Esophagus muscularis mucosa (tissue), 4 donors: ENCODE data around the gene DENND2A. TPM values are rescaled to one million over a fixed set of nuclear protein-coding genes. Genes with fewer than 3 reads are reported as not detected.
"Not testable (repeated sequence)": the region's sequence is repeated elsewhere in the genome, so short reads cannot be mapped to it uniquely, and the experiment has no call there.

Experiments used
- DNase-seq: peaks from one replicate; pipeline ENCODE4 v3.0.0-alpha.2; 2017; ENCODE audit errors: extremely low spot score
- H3K27ac ChIP-seq, 4 donors: fragments of 200-600 bp; sonication (generic); replicated peaks in 1 of 4; 1 replicate in 3 of 4; 2 replicates in 1 of 4; pipeline ENCODE4 v1.5.1; 2016 to 2019; ENCODE audit warnings: mild to moderate bottlenecking in 1 of 4
- H3K27me3 ChIP-seq, 4 donors: fragments of 200-600 bp; sonication (generic); one replicate each; pipeline versions ENCODE4 v1.5.1 to v1.6.0; 2016 to 2019
- H3K36me3 ChIP-seq, 4 donors: fragments of 200-600 bp; sonication (generic); one replicate each; pipeline ENCODE4 v1.5.1; 2016 to 2019
- H3K4me1 ChIP-seq, 4 donors: fragments of 200-600 bp; sonication (generic); one replicate each; pipeline ENCODE4 v1.5.1; 2016 to 2019
- H3K4me3 ChIP-seq, 4 donors: fragments of 200-600 bp; sonication (generic); 1 replicate in 2 of 4; 2 replicates in 2 of 4; pipeline ENCODE4 v1.5.1; 2016 to 2019; ENCODE audit warnings: mild to moderate bottlenecking in 4 of 4, moderate library complexity in 1 of 4
- H3K9me3 ChIP-seq, 4 donors: fragments of 200-600 bp; sonication (generic); 1 replicate in 3 of 4; 2 replicates in 1 of 4; pipeline ENCODE4 v1.5.1; 2016 to 2019
- CTCF ChIP-seq, 3 experiments: fragments of 200-600 bp in 2 of 3; fragments of 450-650 bp in 1 of 3; sonication (generic) in 2 of 3; IDR thresholded peaks; one replicate each; pipeline ENCODE4 v1.5.1; 2017 to 2019; ENCODE audit warnings: antibody characterized with exemption in 3 of 3, mild to moderate bottlenecking in 2 of 3, moderate library complexity in 1 of 3
- EP300 ChIP-seq: sonication (generic); formaldehyde crosslinking; IDR thresholded peaks from one replicate; pipeline ENCODE4 v1.6.1; 2017; ENCODE audit warnings: antibody characterized with exemption
- POLR2A ChIP-seq: fragments of 450-650 bp; IDR thresholded peaks from one replicate; pipeline ENCODE4 v1.6.1; 2017; ENCODE audit warnings: antibody characterized with exemption, moderate library complexity, mild to moderate bottlenecking, low read depth
- POLR2AphosphoS5 ChIP-seq, 2 donors: sonication (generic); formaldehyde crosslinking; IDR thresholded peaks; one replicate each; pipeline ENCODE4 v1.6.1; 2017; ENCODE audit warnings: antibody characterized with exemption in 2 of 2
- WGBS: methylation state at CpG from one replicate; pipeline ENCODE4 v1.1.5; 2018; 5-methylcytosine and 5-hydroxymethylcytosine counted together
- intact Hi-C: fragments of 100-400 bp; cut with DNase I; formaldehyde crosslinking; loops from one replicate; pipeline ENCODE4 v1.15.1; 2023
- total RNA-seq, 4 donors: library from RNA; depleted of rRNA; stranded (reverse); fragments of >200 nt; gene quantifications; one replicate each; pipeline versions ENCODE4 v1.1.0 to v1.2.1, GENCODE V29; 2016

The DENND2A gene
- total RNA-seq, 4 donors from 2014 or later: 46.4 to 77.2 (median 59.2) TPM

- Histone ChIP-seq H3K4me1 (peaks cover 10 to 23% (median 19%) of the 10 kb centered on the region in 4 donors), H3K27me3 (no peaks in the 10 kb centered on the region), H3K9me3 (no peaks in the 10 kb centered on the region), H3K4me3 (no peak overlapping the region), H3K27ac (peak overlapping the region; percentile 46 to 59 (median 55)), H3K36me3 (peaks cover 0 to 3% (median 1%) of the 10 kb centered on the region in 4 donors)
- 27% methylated on average over 9 of the region's 9 CpGs for WGBS
- no peak for DNase-seq
- intact Hi-C loops: no loop called here
- TF ChIP-seq POLR2AphosphoS5 (IDR thresholded peaks at IDR 0.05): no peak
- TF ChIP-seq CTCF (IDR thresholded peaks at IDR 0.05): no peak
- TF ChIP-seq EP300: no peak
- TF ChIP-seq POLR2A: no peak
Observed at GRCh38 chr7:140512317-140513000, 128.2 kb downstream of the DENND2A start.

- TF ChIP-seq EP300: no peak
- no peak for TF ChIP-seq CTCF (IDR thresholded peaks at IDR 0.05)
- TF ChIP-seq POLR2AphosphoS5 (IDR thresholded peaks at IDR 0.05): no peak
- no peak for TF ChIP-seq POLR2A
- no peak overlapping the region for H3K27ac ChIP-seq
- H3K9me3 ChIP-seq: no peaks in the 10 kb centered on the region
- intact Hi-C loops: no loop called here
- peaks cover 23 to 40% (median 33%) of the 10 kb centered on the region in 4 donors for H3K4me1 ChIP-seq
- H3K4me3 ChIP-seq: no peak overlapping the region
- DNase-seq: no peak
- no peaks in the 10 kb centered on the region for H3K27me3 ChIP-seq
- WGBS: 67% methylated on average over 5 of the region's 5 CpGs
- no peaks in the 10 kb centered on the region for H3K36me3 ChIP-seq
Observed at GRCh38 chr7:140509789-140510188, 130.8 kb downstream of the DENND2A start.

GRCh38 chr7:140507556-140507955, 133.1 kb downstream of the DENND2A start:
- H3K4me3 ChIP-seq, DNase-seq, H3K9me3 ChIP-seq, H3K36me3 ChIP-seq, H3K27me3 ChIP-seq, intact Hi-C loops: not testable (repeated sequence)
- peaks cover 20 to 36% (median 29%) of the 10 kb centered on the region in 4 donors for H3K4me1 ChIP-seq
- 73% methylated on average over 6 of the region's 6 CpGs for WGBS
- H3K27ac ChIP-seq: peak overlapping the region; percentile 79 to 88 (median 82)

- peaks cover 18 to 30% (median 24%) of the 10 kb centered on the region in 4 donors for H3K4me1 ChIP-seq
- no peaks in the 10 kb centered on the region for H3K27me3 ChIP-seq
- 36% methylated on average over 2 of the region's 5 CpGs for WGBS
- TF ChIP-seq CTCF (IDR thresholded peaks at IDR 0.05): peak; percentile 38 to 53 (median 52)
- no peak for TF ChIP-seq EP300
- TF ChIP-seq POLR2AphosphoS5 (IDR thresholded peaks at IDR 0.05): peak; percentile 60 to 86
- TF ChIP-seq POLR2A: no peak
- no peaks in the 10 kb centered on the region for H3K36me3 ChIP-seq
- H3K4me3 ChIP-seq: no peak overlapping the region
- H3K9me3 ChIP-seq: no peaks in the 10 kb centered on the region
- DNase-seq: no peak
- intact Hi-C loops: no loop called here
- peak overlapping the region; percentile 79 to 88 (median 82) for H3K27ac ChIP-seq
Observed at GRCh38 chr7:140506788-140507464, 133.7 kb downstream of the DENND2A start.

- H3K27me3 ChIP-seq: no peaks in the 10 kb centered on the region
- intact Hi-C loops: no loop called here
- H3K9me3 ChIP-seq: no peaks in the 10 kb centered on the region
- 83% methylated on average over 5 of the region's 5 CpGs for WGBS
- H3K4me3 ChIP-seq: no peak overlapping the region
- no peak overlapping the region for H3K27ac ChIP-seq
- H3K36me3 ChIP-seq: no peaks in the 10 kb centered on the region
- H3K4me1 ChIP-seq: peaks cover 8 to 12% (median 10%) of the 10 kb centered on the region in 4 donors
- no peak for DNase-seq
- TF ChIP-seq EP300: no peak
Observed at GRCh38 chr7:140501966-140502365, 138.6 kb downstream of the DENND2A start.

- H3K9me3 ChIP-seq, H3K27me3 ChIP-seq, H3K36me3 ChIP-seq, DNase-seq, H3K4me3 ChIP-seq, H3K27ac ChIP-seq, H3K4me1 ChIP-seq, intact Hi-C loops: not testable (repeated sequence)
- 99% methylated on average over 7 of the region's 7 CpGs for WGBS
Observed at GRCh38 chr7:140497807-140498206, 142.8 kb downstream of the DENND2A start.
